NCI-H2107 treated with DMSO at 0.1 percent for 48 hours (cell line): ENCODE data around the gene SCG5.

Experiments used
- DNase-seq: peaks from one replicate; lab custom pipeline; 2025; ENCODE audit not compliant: unreplicated experiment; lab: John Stamatoyannopoulos, UW

The SCG5 gene

DNA sequence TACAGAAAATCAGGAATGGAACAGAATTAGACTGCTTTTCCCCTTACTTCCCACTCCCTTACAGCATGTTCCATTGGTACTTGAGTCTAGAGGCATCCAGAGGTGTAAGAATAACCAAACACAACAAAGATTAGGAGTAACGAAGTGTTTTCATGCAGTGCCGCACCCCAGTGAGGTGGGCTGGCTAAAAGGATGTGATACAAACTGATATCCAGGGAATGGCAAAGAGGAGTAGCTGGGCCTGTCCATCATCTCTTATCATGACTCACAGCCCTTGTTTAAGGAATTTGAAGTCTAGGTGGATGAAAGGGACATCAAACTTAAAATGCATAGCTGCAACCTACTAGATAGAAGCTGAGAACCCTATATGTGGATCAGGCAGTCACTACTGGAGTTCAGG is 16.4 kb downstream of the SCG5 start:
- DNase-seq, result no peak

DNA sequence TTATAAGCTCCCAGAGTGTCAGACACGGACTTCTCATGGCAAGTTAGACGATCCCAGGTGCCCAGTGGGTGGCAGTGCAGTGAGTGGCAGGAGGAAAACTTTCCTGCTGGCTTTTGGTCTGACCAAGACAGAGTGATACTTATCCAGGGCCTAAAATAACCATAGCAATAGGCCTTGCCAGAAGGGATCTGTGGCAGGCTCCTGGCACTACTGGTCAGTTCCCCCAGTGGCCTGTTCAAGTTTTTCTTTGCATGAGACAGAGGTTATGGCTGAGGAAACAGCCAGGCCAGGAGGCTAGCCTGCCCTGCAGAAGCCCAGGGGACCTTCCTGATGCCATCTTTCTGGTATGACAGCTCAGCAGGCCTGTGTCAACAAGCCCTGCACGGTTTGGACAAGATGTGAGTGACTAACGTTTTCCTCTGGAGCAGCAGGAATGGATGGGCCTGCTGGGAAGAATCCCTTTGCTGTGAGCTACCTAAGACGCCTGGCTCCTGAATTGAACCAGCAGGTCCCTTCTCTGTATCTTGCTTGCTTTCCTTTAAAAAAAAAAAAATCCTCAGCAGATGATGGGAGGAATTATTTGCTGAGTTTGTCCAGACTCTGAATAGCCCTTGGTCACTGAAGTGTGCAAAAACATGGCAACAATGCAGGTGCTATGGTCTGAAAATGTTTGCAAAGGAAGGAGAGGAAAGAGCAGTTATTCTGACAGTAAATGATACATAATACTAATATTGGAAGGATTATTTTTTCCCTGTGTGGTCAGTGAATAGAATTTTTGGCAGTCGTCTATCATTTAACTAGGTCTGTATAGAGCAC is 18.0 kb downstream of the SCG5 start:
- no peak for DNase-seq

DNA sequence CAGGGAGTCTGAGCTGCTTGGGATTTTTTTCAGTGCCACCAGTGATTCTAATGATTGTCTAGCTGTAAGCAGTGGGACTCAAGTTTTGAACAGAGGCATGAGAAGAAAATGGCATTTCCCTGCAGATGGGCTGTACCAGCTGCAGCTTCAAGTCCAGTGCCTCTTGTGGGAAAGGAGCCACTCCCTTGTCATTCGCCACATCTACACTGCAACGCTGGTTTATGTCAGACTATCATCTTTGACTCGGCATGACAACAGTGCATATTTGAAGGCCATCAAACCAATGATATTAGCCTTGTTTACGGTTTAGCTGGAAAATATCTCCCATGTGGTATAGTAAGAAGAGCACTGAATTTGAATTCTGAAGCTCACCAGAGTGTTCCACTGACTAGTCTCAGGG is 22.2 kb downstream of the SCG5 start:
- no peak for DNase-seq

DNA sequence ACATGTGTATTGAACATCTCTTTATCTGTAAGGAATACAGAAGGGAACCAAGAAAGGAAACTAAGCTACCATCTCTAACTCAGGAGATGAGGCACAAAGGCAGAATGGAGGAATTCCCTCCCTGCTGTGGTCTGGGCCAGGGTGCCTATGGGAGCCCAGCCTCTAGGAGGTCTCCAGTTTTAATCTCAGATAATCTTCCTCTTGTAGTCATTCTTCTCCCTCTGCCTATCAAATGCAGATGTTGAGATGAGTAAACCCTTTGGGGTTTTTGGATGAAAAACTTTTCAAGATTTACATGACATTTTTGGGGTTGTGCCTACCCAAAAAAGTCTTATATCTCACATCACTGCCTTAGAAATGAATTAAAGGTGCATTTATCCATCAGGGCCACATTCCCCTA is 23.3 kb downstream of the SCG5 start:
- no peak for DNase-seq

DNA sequence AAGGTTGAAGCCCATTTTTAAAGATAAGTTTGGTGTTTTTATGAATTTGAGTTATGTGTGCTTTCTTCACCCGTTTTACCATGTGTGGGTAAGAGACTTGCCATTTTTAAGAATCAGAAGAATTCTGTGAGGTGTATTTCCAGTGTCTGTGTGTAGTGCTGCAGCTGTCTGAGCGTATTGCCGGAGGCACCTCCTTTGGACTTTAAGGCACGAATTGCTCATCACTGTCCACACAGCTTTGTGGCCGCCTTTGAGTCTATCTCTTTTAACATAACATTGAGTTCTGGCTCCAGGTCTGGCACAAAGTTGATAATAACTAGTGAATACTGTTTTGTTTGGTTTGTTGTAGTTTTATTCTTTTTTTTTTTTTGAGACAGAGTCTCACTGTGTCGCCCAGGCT is 25.8 kb downstream of the SCG5 start:
- no peak for DNase-seq

DNA sequence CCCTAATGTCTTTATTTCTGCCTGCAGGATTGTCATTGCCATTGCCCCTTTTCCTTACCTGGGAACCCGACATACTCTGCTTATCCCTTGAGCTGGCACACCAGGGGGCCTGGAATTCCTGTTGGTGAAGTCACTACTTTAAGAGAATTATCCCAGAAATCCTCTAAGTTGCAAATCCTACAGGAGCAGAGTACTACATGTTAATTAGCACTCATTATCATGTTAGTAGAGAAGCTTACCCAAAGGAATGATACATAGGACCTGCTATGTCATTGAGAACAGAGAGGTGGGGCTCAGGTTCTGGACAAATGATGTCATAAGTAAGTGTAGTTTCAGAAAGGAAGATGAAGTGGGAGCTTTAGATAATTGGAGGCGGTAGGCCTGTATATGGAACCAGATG is 27.4 kb downstream of the SCG5 start:
- DNase-seq, result no peak

DNA sequence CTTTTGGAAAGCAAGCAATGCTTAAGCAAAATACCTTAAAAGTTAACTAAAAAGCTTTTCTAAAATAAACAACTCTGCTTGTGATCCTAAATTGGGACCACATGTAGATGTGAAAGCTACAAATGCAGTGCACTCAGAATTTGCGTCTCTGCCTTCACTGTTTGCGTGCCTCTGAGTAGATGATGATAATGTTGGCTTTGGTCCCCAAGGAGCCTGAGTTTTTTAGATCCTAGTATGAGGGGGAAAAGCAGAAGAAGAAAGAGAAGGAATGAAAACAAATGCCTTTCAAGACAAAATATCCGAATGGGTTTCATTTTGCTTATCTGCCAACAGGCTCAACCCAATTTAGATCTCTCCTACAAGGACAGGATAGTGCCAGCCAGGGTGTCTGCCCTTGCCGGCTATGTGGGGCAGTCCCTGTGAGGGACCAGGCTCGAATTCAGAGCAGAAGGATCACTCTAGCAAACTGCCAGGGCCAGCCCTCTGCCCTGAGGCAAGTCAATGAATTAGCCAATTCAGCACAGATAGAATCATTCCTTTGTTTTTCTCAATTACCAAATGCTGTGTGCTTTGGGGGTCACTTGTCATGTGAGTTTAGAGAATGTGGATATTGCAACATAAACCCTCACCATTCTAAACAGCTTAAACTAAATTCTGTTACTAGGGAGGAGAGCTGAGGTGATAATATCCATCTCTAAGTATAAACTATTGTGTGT is 28.5 kb downstream of the SCG5 start:
- DNase-seq, result no peak

DNA sequence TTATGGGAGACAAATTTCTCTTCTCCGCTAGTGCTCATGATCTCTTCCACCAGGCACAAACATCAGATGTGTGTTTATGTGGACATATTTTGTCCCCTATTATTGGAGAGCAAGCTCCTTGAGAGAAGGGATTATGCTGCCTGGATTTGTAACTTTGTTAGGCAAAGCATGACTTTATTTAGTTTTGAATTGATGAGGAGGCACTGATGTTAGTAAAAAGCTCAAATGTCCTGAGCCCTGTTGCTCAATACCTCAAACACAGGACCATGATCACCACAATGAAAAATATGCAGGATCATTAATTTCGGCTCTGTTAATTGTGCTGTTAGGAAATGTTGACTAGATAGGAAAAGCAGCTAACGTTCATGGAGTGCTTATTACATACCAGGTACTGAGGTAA is 29.1 kb downstream of the SCG5 start:
- DNase-seq, result no peak

DNA sequence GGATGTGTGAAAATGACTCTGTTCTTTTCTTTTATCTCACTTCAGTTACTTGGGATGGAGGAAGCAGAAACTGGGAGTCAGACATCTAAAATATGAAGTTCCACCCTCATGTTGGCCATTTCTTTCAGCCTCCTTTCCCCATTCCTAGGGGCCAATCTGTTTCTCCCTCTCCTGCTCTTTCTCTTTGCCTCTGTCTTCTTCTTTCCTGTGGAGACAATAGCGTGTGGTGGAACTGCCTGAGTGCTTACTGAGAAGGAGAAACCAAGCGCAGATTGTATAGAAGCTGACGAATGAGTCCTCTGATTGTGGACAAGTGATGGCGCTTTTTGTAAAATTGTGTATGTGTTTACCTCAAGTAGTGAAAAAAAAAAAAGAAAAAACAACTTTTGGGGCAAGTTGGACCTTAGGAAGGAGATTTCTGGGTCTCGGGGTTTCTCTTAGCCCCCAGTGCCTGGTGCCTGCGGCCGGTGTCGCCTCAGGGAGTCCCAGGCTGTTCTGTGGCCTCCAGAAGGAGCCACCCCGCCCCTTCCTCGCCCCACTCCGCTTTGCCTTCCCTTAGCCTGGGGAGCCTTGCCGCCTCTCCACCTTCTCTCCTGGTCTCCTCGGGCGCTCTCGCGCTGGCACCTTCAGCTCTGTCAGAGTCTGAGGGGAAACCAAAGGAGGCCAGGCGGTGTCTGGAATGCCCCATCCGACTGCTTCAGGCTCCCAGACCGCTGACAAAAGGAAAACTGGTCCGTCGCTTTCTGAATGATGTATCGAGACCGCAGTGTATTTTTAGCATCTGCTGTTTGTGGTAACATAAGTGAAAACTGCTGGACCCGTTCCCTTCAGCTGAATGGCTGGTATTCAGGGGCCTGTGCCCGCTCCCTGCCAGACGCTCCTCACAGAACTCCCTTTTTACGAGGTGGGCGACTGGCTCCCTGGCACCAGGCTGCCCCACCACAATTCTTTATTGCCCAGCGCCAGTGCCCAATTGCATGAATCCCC is 30.1 kb downstream of the SCG5 start:
- DNase-seq, result no peak

DNA sequence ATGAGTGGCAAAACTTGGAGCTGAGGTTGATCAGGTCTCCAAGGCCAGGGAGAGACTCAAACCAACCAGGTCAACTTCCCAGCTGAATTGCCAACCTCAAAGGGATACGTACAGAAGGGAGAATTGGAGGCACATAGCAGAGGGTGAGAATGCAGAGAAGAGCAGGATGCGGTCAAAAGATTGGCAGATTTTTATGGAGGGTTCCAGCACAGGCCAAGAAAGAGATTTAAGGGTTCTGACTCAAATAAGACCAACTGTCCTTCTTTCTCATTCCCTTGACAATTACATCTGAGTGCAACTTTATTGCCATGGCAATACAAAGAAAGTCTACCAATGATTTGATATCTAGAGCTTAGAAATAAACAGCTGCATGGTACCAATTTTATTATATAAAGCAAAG is 33.2 kb downstream of the SCG5 start:
- DNase-seq, result no peak

DNA sequence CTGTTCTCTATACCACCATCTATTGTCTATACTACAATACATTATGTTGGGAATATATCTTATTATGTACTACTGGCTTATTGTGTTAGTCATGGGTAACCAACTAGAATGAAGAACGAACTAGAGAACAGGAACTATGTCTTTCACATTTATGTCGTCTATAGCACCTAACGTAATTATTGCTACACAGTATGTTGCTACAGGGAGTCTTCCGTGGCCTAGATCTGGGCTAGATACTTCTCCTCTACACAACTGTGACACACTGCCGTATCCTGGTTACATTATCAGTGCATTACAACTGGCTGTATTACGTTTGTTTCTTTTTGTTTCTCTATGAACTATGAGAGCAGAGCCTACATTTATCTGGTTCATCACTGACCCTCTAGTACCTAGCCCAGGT is 34.0 kb downstream of the SCG5 start:
- no peak for DNase-seq

DNA sequence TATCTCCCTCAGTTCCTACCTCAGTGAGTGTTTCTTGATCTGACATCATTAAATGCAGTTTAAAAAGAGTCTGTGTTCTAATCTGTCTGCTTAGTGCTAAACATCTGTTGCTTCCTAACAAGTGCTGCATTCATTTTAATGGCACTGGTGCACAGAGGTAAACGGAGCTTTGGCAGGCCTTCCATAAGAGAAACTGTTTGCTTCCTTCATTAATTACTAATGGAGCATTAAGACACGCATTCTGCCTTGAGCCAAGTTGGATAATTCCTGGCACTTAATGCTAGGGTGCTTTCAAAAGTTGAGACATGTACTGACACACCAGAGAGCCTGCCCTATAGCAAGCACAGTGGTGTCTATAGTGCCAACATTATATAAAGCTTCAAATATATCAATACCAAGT is 34.7 kb downstream of the SCG5 start:
- no peak for DNase-seq

DNA sequence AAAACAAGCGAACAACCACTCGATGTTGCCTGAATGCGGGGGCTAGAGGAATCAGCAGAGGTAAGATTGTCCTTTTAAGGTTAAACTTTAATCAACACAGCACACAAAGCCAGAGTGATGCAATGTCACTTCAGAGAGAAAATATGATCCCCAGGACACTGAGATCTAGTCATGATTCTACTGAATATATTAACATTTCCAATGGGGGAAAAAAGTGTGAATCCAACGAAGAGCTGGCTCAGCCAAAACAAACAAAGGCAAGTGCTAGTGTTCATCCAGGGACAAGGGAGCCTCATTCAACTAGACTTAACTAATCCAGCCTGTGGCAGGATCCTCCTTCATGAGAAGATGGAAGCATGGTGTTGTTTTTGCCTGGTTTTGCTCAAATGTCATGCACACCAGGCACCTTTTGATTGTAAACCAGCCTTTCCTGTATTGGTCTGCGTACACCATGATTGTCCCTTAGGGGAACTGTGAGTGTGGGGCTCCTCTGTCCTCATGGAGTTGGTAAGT is 35.8 kb downstream of the SCG5 start:
- peak; percentile 42 for DNase-seq

DNA sequence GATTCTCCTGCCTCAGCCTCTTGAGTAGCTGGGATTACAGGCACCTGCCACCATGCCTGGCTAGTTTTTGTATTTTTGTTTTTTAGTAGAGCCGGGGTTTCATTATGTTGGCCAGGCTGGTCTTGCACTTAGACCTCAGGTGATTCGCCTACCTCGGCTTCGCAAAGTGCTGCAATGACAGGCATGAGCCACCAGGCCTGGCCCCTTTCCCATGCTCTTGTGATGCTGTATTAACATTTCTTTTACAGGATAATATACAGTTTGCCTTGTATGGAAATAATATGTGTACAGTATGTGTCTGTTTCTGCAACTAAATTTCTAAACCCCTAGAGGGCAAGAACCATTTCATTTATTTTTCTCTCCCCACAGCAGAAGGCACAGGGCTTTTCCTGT is 37.8 kb downstream of the SCG5 start:
- DNase-seq, result no peak

DNA sequence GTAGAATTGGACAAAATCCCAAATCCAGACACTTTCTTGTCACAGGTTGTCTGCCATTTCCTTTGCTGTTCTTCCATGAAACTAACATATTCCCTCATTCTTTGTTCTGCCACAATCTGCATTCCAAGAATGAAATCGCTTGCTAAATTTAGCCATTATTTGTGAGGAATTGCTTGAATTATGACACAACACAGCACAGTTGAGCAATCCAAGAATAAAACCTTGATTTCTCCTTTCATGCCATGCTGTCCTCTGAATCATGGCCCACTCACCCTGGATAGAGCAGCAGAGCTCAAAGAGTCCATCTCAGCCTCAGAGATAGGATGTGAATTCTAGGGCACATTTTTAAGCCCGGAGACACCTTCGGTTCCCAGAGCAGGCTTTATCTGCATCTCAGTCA is 41.1 kb downstream of the SCG5 start:
- no peak for DNase-seq

DNA sequence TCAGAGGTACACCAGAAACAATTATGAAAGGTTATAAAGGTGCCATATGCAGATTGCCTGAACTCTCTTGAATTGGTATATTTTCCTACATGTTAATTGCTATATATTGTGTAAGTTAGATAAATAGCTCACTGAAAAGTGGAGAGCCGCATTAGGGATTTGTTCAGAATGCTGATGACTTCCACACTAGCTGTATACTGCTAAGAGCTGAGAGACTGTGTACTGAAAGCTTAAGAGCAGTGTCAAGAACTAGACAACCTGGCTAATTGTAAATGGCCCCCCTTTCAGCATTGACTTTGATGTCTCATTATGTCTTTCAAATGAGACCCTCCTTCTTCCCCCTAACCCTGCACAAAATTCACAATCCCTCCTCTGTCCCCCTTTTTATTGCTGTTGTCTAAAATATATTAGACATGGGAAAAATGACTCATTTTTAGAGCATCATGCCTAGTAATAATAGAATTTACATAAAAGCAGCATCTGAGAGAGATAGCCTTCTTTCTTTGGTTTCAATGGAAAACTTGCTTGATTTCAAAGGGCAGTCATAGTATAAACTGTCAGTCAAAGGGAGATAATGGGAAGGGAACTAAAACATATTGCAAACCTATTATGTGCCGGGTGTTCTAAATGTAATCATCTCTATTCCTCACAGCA is 41.6 kb downstream of the SCG5 start:
- no peak for DNase-seq

DNA sequence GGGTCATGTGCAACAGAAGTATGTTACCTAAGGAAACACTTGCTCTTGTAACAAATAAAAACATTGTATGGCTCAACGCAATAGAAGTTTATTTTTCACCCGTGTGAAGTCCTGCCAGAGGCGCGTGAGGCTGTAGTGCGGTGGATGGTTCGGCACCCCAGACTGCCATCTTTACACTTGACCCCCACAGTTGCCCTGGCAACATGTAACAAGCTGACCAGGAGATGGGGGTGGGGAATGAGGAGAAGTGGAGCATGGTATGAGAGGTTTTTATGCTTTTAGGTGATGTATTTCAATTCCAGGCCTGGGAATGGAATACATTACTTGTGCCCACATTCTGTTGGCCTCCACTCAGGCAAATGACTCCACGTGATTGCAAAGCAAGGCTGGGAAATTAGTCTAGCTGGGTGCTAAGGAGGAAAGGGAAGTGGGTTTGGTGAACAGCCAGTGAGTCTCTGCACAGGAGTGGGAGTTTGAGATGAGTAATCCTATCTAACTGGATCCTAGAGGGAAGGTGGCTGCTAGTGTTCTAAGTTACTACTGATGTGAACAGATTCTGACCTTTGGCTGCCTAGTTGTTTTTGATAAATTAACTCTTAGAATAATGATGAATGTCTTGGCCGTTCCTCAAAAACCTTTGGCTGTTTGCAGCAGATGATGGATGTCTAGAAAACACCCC is 42.5 kb downstream of the SCG5 start:
- no peak for DNase-seq

DNA sequence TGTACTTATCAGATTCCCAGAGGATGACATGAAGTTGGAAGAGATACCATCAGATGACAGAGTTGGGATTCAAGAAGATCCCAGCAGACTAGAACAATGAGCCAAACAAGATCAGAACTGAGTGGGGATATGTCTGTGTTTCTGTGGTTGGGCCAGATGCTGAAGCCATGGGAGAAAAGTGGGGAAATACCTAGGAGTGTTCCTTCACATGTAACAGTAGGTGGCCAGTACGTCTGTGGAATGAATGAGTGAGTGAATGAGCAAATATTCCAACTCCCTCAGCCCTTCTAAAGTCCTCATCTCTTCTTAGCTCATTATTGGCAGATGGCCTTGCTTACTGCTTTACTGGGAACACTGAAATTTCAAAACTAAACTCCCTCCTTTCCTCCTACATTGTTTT is 44.1 kb downstream of the SCG5 start:
- DNase-seq, result no peak

DNA sequence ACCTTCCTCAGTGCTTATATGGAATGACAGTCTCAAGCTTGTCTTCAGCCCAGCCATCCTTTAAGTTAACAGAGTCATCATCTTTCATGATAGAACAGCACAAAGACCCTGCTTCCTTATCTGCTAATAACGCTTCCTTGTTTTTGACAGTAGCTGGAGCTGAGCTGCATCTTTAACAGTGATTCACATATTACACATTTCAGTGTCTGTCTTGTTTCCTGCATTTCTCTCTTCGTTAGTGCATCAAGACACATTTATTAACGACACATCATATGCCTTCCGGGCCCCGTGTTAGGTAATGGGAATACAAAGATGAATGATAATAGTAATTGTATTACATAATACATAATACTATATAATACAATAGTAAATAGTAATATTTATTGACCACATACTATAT is 46.0 kb downstream of the SCG5 start:
- DNase-seq, result no peak

DNA sequence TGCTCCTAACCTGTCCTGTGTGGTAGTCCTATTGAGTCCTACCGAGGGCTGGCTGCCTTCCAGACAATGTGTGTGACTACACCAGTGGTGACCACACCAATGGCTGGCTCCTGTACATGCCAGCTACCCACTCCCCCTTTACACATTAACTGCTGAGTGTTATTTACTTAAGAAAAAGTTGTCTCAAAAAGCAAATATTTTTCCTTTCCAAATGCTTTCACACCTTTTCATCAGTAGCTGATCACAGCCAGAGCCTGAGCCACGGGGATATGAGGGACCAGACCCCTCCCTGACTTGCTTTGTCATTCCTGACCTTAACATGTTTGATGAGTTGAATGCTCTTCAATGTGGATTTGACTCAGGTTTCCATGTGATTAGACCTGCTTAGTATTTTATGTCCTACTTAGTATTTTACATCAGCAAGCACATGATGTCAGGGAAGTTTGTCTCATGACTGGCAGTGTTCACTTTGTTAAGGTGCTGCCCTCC is 46.7 kb downstream of the SCG5 start:
- peak; percentile 5 for DNase-seq
